Liver (tissue), 3 donors: Measurements from ENCODE around the gene RNF182.

Experiments used
- EGR1 ChIP-seq, 2 donors: IDR thresholded peaks; 2 replicates each; pipeline ENCODE4 v1.6.1; 2016 to 2018; ENCODE audit warnings: antibody characterized with exemption in 2 of 2, low read depth in 2 of 2
- SP1 ChIP-seq: IDR thresholded peaks from 2 replicates; pipeline ENCODE4 v1.6.1; 2018; ENCODE audit warnings: antibody characterized with exemption, mild to moderate bottlenecking
- TAF1 ChIP-seq: conservative IDR thresholded peaks from 2 replicates; pipeline ENCODE4 v1.6.1; 2016; ENCODE audit warnings: antibody characterized with exemption, mild to moderate bottlenecking
- YY1 ChIP-seq: IDR thresholded peaks from 2 replicates; pipeline ENCODE4 v1.6.1; 2016; ENCODE audit warnings: antibody characterized with exemption, mild to moderate bottlenecking
- TF ChIP-seq, protein P1 (sequence below): fragments of 150-350 bp; IDR thresholded peaks from 2 replicates; pipeline ENCODE4 v1.5.1; 2017; ENCODE audit warnings: improper control_type of control experiment, low read depth, low read length; ENCODE audit not compliant: missing input control
- TF ChIP-seq, protein P2 (sequence below): IDR thresholded peaks from 2 replicates; pipeline ENCODE4 v1.6.1; 2016; ENCODE audit warnings: antibody characterized with exemption, mild to moderate bottlenecking
- donor health status: healthy.
- donor health status: healthy.

DNA sequence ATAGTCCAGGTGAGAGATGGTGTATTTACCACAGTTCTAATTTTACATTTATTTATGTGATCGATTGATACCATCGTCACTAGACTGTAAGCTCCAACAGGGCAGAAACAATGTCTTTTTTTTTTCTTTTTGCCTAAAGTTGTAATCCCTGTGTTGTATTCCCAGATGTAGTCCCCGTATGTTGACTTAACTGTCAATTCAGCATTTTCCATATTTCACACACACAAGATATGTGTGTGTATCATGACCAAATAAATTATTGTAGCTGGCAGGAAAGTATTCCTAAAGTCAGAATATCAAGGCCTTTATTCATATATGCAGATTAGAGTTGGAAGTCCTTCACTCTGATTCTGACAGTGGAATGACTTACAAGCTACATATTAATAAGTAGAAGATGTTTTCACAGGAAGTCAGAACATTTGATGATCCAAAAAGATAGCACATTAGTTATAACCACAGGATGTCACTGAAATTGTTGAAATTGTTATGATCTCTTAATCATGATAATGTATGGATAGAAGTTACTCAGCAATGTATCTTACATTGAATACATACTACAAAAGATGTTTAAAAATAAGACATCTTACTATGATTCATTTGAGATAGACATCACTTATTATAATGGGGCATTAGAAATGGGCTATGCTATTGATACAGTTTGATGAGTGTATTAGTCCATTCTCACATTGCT, 10.6 kb downstream of the RNF182 start:
- TF ChIP-seq YY1 (no peak), EGR1 (IDR thresholded peaks at IDR 0.05; ENCODE audit: low read depth in 2 of 2) (no peak), TAF1 (no peak), SP1 (no peak)
- TF ChIP-seq, protein P1, sequence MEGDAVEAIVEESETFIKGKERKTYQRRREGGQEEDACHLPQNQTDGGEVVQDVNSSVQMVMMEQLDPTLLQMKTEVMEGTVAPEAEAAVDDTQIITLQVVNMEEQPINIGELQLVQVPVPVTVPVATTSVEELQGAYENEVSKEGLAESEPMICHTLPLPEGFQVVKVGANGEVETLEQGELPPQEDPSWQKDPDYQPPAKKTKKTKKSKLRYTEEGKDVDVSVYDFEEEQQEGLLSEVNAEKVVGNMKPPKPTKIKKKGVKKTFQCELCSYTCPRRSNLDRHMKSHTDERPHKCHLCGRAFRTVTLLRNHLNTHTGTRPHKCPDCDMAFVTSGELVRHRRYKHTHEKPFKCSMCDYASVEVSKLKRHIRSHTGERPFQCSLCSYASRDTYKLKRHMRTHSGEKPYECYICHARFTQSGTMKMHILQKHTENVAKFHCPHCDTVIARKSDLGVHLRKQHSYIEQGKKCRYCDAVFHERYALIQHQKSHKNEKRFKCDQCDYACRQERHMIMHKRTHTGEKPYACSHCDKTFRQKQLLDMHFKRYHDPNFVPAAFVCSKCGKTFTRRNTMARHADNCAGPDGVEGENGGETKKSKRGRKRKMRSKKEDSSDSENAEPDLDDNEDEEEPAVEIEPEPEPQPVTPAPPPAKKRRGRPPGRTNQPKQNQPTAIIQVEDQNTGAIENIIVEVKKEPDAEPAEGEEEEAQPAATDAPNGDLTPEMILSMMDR, result no peak
- TF ChIP-seq, protein P2, sequence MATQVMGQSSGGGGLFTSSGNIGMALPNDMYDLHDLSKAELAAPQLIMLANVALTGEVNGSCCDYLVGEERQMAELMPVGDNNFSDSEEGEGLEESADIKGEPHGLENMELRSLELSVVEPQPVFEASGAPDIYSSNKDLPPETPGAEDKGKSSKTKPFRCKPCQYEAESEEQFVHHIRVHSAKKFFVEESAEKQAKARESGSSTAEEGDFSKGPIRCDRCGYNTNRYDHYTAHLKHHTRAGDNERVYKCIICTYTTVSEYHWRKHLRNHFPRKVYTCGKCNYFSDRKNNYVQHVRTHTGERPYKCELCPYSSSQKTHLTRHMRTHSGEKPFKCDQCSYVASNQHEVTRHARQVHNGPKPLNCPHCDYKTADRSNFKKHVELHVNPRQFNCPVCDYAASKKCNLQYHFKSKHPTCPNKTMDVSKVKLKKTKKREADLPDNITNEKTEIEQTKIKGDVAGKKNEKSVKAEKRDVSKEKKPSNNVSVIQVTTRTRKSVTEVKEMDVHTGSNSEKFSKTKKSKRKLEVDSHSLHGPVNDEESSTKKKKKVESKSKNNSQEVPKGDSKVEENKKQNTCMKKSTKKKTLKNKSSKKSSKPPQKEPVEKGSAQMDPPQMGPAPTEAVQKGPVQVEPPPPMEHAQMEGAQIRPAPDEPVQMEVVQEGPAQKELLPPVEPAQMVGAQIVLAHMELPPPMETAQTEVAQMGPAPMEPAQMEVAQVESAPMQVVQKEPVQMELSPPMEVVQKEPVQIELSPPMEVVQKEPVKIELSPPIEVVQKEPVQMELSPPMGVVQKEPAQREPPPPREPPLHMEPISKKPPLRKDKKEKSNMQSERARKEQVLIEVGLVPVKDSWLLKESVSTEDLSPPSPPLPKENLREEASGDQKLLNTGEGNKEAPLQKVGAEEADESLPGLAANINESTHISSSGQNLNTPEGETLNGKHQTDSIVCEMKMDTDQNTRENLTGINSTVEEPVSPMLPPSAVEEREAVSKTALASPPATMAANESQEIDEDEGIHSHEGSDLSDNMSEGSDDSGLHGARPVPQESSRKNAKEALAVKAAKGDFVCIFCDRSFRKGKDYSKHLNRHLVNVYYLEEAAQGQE, result no peak
